Mononuclear cell (primary cell): ENCODE data around the gene CNTFR. TPM values are rescaled to one million over a fixed set of nuclear protein-coding genes. Genes with fewer than 3 reads are reported as not detected.

Experiments used
- total RNA-seq: library from RNA; depleted of rRNA; stranded (reverse); fragments of >200 nt; gene quantifications from one replicate; pipeline ENCODE4 v1.2.3, GENCODE V29; 2012

CNTFR gene
- total RNA-seq, 1 donor = not detected

Other genes starting within 250 kb of the CNTFR start
- 0.10 TPM for gene MYORG, start 212.8 kb downstream of the CNTFR start, total RNA-seq
- gene FAM219A, start 131.2 kb downstream of the CNTFR start, total RNA-seq = 2.0 TPM
- not detected for gene DNAI1, start 130.9 kb downstream of the CNTFR start, total RNA-seq
- gene ENHO, start 66.7 kb downstream of the CNTFR start, total RNA-seq = 0.63 TPM
- gene RPP25L, start 22.4 kb upstream of the CNTFR start, total RNA-seq = 6.1 TPM
- 43.6 TPM for gene DCTN3, start 30.8 kb upstream of the CNTFR start, total RNA-seq
- gene ARID3C, start 39.3 kb upstream of the CNTFR start, total RNA-seq = not detected
- gene SIGMAR1, start 48.1 kb upstream of the CNTFR start, total RNA-seq = 15.6 TPM
- 46.4 TPM for gene GALT, start 57.0 kb upstream of the CNTFR start, total RNA-seq
- gene IL11RA, start 62.5 kb upstream of the CNTFR start, total RNA-seq = 17.8 TPM
- gene CCL27, start 72.9 kb upstream of the CNTFR start, total RNA-seq = 0.21 TPM
- not detected for gene CCL19, start 101.6 kb upstream of the CNTFR start, total RNA-seq
- gene CCL21, start 120.4 kb upstream of the CNTFR start, total RNA-seq = not detected